Amygdala (tissue), 56 donors: ENCODE results near the gene LRRC14B.
"Not testable (repeated sequence)": the region's sequence is repeated elsewhere in the genome, so short reads cannot be mapped to it uniquely, and the experiment has no call there.

Source experiments
- DNase-seq, 56 donors: peaks; one replicate each; lab custom pipeline; 2025; lab: John Stamatoyannopoulos, UW

Gene LRRC14B

GRCh38 chr5:159448-160172 is 31.7 kb upstream of the LRRC14B start:
- no peak for DNase-seq

- no peak for DNase-seq
Observed at GRCh38 chr5:160173-160510, 31.2 kb upstream of the LRRC14B start.

- no peak for DNase-seq
Observed at GRCh38 chr5:160921-161802, 30.1 kb upstream of the LRRC14B start.

- DNase-seq = no peak
Observed at GRCh38 chr5:161803-162110, 29.5 kb upstream of the LRRC14B start.

- no peak for DNase-seq
Observed at GRCh38 chr5:162190-162564, 29.1 kb upstream of the LRRC14B start.

- DNase-seq = no peak
Observed at GRCh38 chr5:162565-163337, 28.5 kb upstream of the LRRC14B start.

GRCh38 chr5:163338-163620 is 28.0 kb upstream of the LRRC14B start:
- no peak for DNase-seq

- DNase-seq = no peak
Observed at GRCh38 chr5:163841-164240, 27.5 kb upstream of the LRRC14B start.

GRCh38 chr5:164244-164643 is 27.1 kb upstream of the LRRC14B start:
- no peak for DNase-seq

GRCh38 chr5:164783-165182 is 26.5 kb upstream of the LRRC14B start:
- not testable (repeated sequence) for DNase-seq

GRCh38 chr5:166441-167372 is 24.6 kb upstream of the LRRC14B start:
- no peak for DNase-seq

GRCh38 chr5:167511-167910 is 23.8 kb upstream of the LRRC14B start:
- no peak for DNase-seq

- DNase-seq = no peak
Observed at GRCh38 chr5:167982-168660, 23.2 kb upstream of the LRRC14B start.

GRCh38 chr5:169071-169727 is 22.1 kb upstream of the LRRC14B start:
- DNase-seq = peak in 8 of 56 donors; percentile 11 to 45 (median 18)

- no peak for DNase-seq
Observed at GRCh38 chr5:169728-170094, 21.6 kb upstream of the LRRC14B start.

- DNase-seq = no peak
Observed at GRCh38 chr5:170971-171800, 20.1 kb upstream of the LRRC14B start.

- DNase-seq = no peak
Observed at GRCh38 chr5:171801-172331, 19.4 kb upstream of the LRRC14B start.

GRCh38 chr5:172421-172820 is 18.9 kb upstream of the LRRC14B start:
- DNase-seq = no peak
